GM23248 (cell line): ENCODE results near the gene CHRNE.

Experiments
- EZH2 ChIP-seq: fragments of 200-600 bp; sonication (generic); IDR thresholded peaks from 2 replicates; pipeline ENCODE4 v1.6.1; 2018; ENCODE audit warnings: antibody characterized with exemption, mild to moderate bottlenecking; ENCODE audit not compliant: insufficient read depth, poor library complexity, severe bottlenecking
- EZH2phosphoT487 ChIP-seq: fragments of 200-600 bp; sonication (generic); IDR thresholded peaks from 2 replicates; pipeline ENCODE4 v1.6.1; 2018; ENCODE audit warnings: antibody characterized with exemption, moderate library complexity, mild to moderate bottlenecking, low read depth; ENCODE audit not compliant: insufficient read depth

DNA sequence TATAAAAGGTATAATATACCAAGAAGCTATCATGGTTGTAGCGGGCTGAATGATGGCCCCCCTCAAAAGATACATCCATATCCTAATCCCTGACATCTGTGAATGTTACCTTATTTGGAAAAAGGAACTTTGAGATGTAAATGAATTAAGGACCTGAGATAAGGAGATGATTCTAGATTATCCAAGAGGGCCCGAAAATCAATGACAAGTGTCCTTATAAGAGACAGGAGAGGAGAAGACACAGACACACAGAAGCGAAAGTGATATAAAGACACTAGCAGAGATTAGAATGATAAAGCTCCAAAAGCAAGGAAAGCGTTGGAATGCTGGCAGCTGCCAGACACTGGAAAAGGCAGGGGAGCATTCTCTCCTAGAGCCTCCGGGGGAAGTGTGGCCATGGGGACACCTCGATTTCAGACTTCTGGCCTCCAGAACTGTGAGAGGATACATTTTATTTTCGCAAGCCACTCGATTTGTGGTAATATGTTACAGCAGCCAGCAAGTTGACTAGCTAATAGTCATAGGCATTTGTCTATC, 16.7 kb upstream of the CHRNE start:
- TF ChIP-seq EZH2 (no peak), EZH2phosphoT487 (no peak)
